OCI-LY7 (cell line): ENCODE results near the gene DYNLRB1.

Experiments used
- EZH2phosphoT487 ChIP-seq: fragments of 200-600 bp; sonication (generic); IDR thresholded peaks from 2 replicates; pipeline ENCODE4 v1.6.1; 2018; ENCODE audit warnings: low read depth, borderline replicate concordance, mild to moderate bottlenecking, mixed run types, antibody characterized with exemption, low read length, moderate library complexity, mixed read lengths
- TF ChIP-seq, protein P1 (sequence below): fragments of 200-600 bp; sonication (generic); conservative IDR thresholded peaks from 2 replicates; pipeline ENCODE4 v1.5.1; 2014; ENCODE audit warnings: mild to moderate bottlenecking, antibody characterized with exemption, low read length, moderate library complexity, mixed read lengths

DNA sequence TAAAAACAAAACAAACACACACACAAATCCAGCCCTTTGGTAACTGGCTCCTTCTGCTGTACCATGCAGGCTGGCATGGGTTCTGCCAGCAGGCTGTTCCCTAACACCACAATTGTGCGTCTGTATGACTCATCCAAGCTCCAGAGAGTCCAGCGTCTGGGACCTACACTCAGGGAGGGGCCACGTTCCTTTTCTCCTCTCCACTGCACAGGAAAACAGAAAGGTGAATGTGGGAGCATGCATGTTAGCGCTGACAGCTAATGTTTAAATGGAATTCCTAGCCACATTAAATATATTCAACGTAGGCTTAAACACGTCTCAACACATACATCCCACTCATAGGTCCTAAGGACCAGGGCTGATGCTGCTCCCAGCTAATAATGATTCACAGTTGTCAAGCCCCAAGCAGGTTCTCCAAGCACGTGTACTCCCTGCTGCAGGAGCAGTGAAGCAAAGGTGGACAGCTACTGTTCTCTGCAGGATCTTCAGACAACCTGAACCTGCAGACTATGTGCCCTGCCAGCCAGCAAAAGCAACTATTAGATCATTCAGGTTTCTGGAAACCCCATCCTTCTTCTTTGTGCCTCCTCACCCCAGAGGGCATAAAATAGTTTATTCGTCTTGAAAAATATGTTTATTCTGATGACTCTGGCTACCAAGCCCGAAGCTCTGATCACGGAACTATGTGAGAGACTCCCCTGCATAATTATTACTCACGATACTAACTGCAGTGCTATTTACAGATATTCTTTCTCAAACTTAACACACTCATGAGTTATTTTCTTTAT is 63.2 kb downstream of the DYNLRB1 start:
- TF ChIP-seq, protein P1, sequence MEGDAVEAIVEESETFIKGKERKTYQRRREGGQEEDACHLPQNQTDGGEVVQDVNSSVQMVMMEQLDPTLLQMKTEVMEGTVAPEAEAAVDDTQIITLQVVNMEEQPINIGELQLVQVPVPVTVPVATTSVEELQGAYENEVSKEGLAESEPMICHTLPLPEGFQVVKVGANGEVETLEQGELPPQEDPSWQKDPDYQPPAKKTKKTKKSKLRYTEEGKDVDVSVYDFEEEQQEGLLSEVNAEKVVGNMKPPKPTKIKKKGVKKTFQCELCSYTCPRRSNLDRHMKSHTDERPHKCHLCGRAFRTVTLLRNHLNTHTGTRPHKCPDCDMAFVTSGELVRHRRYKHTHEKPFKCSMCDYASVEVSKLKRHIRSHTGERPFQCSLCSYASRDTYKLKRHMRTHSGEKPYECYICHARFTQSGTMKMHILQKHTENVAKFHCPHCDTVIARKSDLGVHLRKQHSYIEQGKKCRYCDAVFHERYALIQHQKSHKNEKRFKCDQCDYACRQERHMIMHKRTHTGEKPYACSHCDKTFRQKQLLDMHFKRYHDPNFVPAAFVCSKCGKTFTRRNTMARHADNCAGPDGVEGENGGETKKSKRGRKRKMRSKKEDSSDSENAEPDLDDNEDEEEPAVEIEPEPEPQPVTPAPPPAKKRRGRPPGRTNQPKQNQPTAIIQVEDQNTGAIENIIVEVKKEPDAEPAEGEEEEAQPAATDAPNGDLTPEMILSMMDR, result no peak
- TF ChIP-seq EZH2phosphoT487, result no peak
